ENCODE measurements around the gene CCT5.
"Not testable (repeated sequence)": the region's sequence is repeated elsewhere in the genome, so short reads cannot be mapped to it uniquely, and the experiment has no call there.

CCT5 gene

GRCh38 chr5:10307206-10308148, 57.4 kb downstream of the CCT5 start, which contains the start of gene CMBL:
CMBL (minus strand) TSS chr5:10307902; CDS start chr5:10290762, 17,140 bp downstream.
- peak within 1 kb of the TSS; percentile 43 for H3K4me3 ChIP-seq (ENCODE audit: low read depth, low read length)
- no peak for TF ChIP-seq CTCF (IDR thresholded peaks at IDR 0.05; ENCODE audit: borderline replicate concordance, insufficient read depth, low read depth, low read length)

GRCh38 chr5:10308844-10309243, 58.8 kb downstream of the CCT5 start:
- no peak for TF ChIP-seq CTCF (IDR thresholded peaks at IDR 0.05; ENCODE audit: borderline replicate concordance, insufficient read depth, low read depth, low read length)
- H3K4me3 ChIP-seq (ENCODE audit: low read depth, low read length), result no peak overlapping the region

- TF ChIP-seq CTCF (IDR thresholded peaks at IDR 0.05; ENCODE audit: borderline replicate concordance, insufficient read depth, low read depth, low read length), result no peak
Observed at GRCh38 chr5:10310066-10310779, 60.1 kb downstream of the CCT5 start.

GRCh38 chr5:10310835-10311570, 60.9 kb downstream of the CCT5 start:
- not testable (repeated sequence) for H3K4me3 ChIP-seq (ENCODE audit: low read depth, low read length)

More at GRCh38 chr5:10310066-10310779, 60.1 kb downstream of the CCT5 start:
- no peak overlapping the region for H3K4me3 ChIP-seq (ENCODE audit: low read depth, low read length)

- TF ChIP-seq CTCF (IDR thresholded peaks at IDR 0.05; ENCODE audit: borderline replicate concordance, insufficient read depth, low read depth, low read length), result no peak
Observed at GRCh38 chr5:10311595-10312425, 61.7 kb downstream of the CCT5 start.

GRCh38 chr5:10315201-10315600, 65.1 kb downstream of the CCT5 start:
- no peak for TF ChIP-seq CTCF (IDR thresholded peaks at IDR 0.05; ENCODE audit: borderline replicate concordance, insufficient read depth, low read depth, low read length)

More at GRCh38 chr5:10311595-10312425, 61.7 kb downstream of the CCT5 start:
- no peak overlapping the region for H3K4me3 ChIP-seq (ENCODE audit: low read depth, low read length)

More at GRCh38 chr5:10315201-10315600, 65.1 kb downstream of the CCT5 start:
- H3K4me3 ChIP-seq (ENCODE audit: low read depth, low read length), result no peak overlapping the region

Measured in GM12875 (cell line).